Large intestine (tissue), 3 donors: ENCODE data around the gene LEMD2. TPM values are rescaled to one million over a fixed set of nuclear protein-coding genes. Genes with fewer than 3 reads are reported as not detected.
A peak's percentile ranks its signal among the peaks of the same experiment; 100 is the strongest.

Experiments
- DNase-seq, 2 donors: peaks; one replicate each; pipeline versions ENCODE4 v3.0.0 to v3.0.0-alpha.2; 2013
- H3K27ac ChIP-seq: one replicate; pipeline ENCODE4 v1.5.1; 2013; ENCODE audit warnings: low read length
- H3K27me3 ChIP-seq: 2 replicates; pipeline ENCODE4 v1.6.1; 2013; ENCODE audit warnings: low read length; ENCODE audit not compliant: control insufficient read depth, insufficient read depth
- H3K36me3 ChIP-seq: 2 replicates; pipeline ENCODE4 v1.6.1; 2013; ENCODE audit warnings: low read length; ENCODE audit not compliant: control insufficient read depth, insufficient read depth
- H3K4me1 ChIP-seq: one replicate; pipeline ENCODE4 v1.6.1; 2013; ENCODE audit warnings: low read length; ENCODE audit not compliant: control insufficient read depth, insufficient read depth
- H3K4me3 ChIP-seq: one replicate; pipeline ENCODE4 v1.5.1; 2013; ENCODE audit warnings: low read length
- H3K9me3 ChIP-seq: one replicate; pipeline ENCODE4 v1.6.1; 2013; ENCODE audit warnings: mild to moderate bottlenecking, low read depth, low read length, moderate library complexity; ENCODE audit not compliant: control insufficient read depth
- WGBS: methylation state at CpG from one replicate; pipeline ENCODE4 v1.1.5; 2013; ENCODE audit warnings: low lambda C conversion rate; ENCODE audit not compliant: insufficient coverage; 5-methylcytosine and 5-hydroxymethylcytosine counted together
- polyA plus RNA-seq: library from polyadenylated mRNA; unstranded; fragments of 120-200 nt; gene quantifications from one replicate; pipeline ENCODE4 v1.2.1, GENCODE V29; 2013

The LEMD2 gene
- polyA plus RNA-seq, 1 donor = 56.2 TPM

DNA sequence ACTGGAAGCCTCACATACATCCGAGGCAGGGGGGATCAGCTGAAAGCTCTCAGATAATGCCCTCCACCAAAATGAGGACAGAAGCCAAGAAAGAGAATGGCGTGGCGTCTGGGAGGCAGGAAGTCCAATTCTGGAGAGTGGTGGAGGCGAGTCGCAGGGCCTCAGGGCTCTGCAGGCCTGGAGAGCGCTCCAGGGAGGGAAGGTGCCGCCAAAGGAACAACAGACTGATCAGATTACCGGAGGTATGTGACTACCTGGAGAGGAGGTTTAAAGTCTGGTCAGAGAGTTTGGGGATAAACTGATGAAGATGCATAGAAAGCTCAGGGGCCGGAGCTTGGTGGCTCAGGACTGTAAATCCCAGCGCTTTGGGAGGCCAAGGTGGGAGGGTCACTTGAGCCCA lies 31.0 kb downstream of the LEMD2 start:
- H3K27ac ChIP-seq = no peak overlapping the region
- no peak overlapping the region for H3K4me3 ChIP-seq
- peaks cover 16% of the 10 kb centered on the region for H3K4me1 ChIP-seq
- no peaks in the 10 kb centered on the region for H3K27me3 ChIP-seq
- H3K9me3 ChIP-seq = no peaks in the 10 kb centered on the region
- WGBS = 80% methylated on average over 1 of the region's 10 CpGs
- DNase-seq = no peak
- no peaks in the 10 kb centered on the region for H3K36me3 ChIP-seq

DNA sequence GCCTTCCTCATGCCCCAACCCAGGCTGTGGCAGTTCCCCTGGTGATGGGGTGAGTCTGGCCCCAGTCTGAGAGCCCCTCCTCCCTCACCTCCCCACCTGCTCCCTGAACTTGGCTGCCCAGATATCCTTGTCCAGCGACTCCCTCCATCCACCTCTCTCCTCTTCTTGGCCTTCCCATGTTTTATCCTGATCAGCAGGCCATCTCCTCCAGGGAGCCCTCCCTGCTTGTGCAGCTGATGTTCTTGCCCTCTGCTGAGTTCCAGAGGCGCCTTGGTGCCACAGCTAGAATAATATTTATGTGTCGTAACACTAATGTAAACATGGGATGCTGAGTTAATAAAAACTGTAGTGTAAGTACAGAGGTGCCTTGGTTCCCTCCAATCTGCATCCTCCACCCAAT lies 31.8 kb downstream of the LEMD2 start:
- Histone ChIP-seq H3K4me1 (peaks cover 13% of the 10 kb centered on the region), H3K9me3 (no peaks in the 10 kb centered on the region), H3K4me3 (no peak overlapping the region), H3K27ac (no peak overlapping the region), H3K27me3 (no peaks in the 10 kb centered on the region), H3K36me3 (no peaks in the 10 kb centered on the region)
- no CpG with 5 or more reads among the region's 3 CpGs for WGBS
- DNase-seq = no peak

DNA sequence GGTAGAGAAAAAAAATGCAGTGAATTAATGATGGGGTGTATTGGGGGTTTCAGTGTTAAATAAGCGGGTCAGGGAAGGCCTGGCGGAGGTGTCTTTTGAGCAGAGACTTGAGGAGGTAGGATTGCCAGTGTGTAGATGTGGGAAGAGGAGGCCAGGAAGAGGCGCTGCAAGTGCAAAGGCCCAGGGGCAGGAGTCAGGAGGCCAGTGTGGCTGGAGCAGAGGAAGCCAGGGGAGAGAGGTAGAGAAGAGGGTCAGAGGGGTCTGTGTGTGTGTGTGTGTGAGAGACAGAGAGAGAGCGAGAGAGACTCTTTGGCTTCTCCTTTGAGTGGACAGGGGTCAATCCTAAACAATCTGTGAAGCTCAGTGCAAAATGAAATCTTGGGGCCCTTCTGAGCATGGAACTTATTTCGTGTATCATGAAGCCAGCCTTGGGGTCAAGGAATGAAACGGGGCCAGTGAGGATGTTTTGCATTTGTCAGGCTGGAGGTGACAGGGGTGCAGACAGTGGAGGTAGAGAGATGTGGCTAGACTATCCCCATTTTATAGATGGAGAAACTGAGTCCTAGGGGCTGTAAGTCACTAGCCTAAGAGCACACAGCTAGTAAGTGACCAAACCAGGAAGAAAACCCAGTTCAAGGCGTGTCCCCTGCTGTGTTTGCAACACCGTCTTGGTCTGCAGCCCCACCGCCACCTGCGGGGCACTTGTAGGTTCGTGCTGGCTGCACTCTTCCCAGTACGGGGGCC lies 32.5 kb downstream of the LEMD2 start:
- H3K27ac ChIP-seq = no peak overlapping the region

DNA sequence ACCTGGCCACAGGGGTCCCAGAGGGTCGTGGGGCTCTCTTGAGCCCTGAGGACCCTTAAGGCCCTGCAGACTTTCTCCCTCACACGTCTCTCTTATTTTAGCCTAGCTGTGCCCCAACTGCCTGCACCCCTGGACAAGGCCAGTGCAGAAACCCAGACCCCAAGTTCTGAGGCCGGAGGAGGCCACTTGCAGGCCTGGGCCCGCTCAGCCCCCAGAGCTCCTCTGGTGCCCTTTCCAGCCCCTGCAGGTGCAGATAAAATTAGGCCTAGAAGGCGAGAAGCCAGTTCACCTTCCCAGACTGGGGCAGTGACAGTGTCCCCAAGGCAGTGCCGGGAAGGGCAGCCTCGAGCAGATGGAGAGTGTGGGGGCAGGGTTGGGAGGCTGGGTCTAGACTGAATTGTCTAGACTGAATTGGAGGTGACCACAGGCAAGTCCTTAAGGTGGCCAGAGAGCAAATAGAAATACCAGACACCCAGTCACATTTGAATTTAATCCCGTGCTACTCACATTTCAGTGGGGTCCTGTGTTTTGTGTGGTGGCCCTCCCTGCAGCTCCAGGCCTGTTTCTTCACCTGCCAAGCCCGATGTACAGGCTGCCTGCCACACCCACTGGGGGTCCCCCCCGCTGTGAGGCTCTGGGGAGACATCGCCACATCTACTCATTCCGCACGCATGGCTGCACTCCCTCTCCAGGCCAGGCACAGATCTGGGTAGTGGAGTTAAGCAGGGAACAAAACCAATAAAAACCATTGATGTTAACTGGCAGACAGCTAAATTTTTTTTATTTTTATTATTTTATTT lies 33.7 kb downstream of the LEMD2 start:
- no CpG with 5 or more reads among the region's 13 CpGs for WGBS
- Histone ChIP-seq H3K36me3 (no peaks in the 10 kb centered on the region), H3K27me3 (no peaks in the 10 kb centered on the region), H3K4me3 (no peak overlapping the region), H3K4me1 (peaks cover 21% of the 10 kb centered on the region), H3K27ac (no peak overlapping the region), H3K9me3 (no peaks in the 10 kb centered on the region)
- DNase-seq = no peak

More for the DNA sequence above, 32.5 kb downstream of the LEMD2 start:
- Histone ChIP-seq H3K36me3 (no peaks in the 10 kb centered on the region), H3K4me3 (no peak overlapping the region), H3K9me3 (no peaks in the 10 kb centered on the region), H3K27me3 (no peaks in the 10 kb centered on the region), H3K4me1 (peaks cover 12% of the 10 kb centered on the region)
- DNase-seq = no peak
- 100% methylated on average over 1 of the region's 12 CpGs for WGBS

GRCh38 chr6:33754222-33754621 lies 34.7 kb downstream of the LEMD2 start:
- no peaks in the 10 kb centered on the region for H3K36me3 ChIP-seq
- H3K9me3 ChIP-seq = no peaks in the 10 kb centered on the region
- peaks cover 22% of the 10 kb centered on the region for H3K4me1 ChIP-seq
- H3K27me3 ChIP-seq = no peaks in the 10 kb centered on the region
- 40% methylated on average over 2 of the region's 11 CpGs for WGBS
- no peak overlapping the region for H3K4me3 ChIP-seq
- no peak overlapping the region for H3K27ac ChIP-seq
- DNase-seq = no peak

- Histone ChIP-seq H3K36me3 (no peaks in the 10 kb centered on the region), H3K27ac (peak overlapping the region; percentile 72), H3K4me3 (no peak overlapping the region), H3K9me3 (no peaks in the 10 kb centered on the region), H3K27me3 (no peaks in the 10 kb centered on the region), H3K4me1 (peaks cover 22% of the 10 kb centered on the region)
- WGBS = no CpG with 5 or more reads among the region's 1 CpG
- DNase-seq = no peak
These were observed 36.3 kb downstream of the LEMD2 start for GRCh38 chr6:33752646-33753015.

DNA sequence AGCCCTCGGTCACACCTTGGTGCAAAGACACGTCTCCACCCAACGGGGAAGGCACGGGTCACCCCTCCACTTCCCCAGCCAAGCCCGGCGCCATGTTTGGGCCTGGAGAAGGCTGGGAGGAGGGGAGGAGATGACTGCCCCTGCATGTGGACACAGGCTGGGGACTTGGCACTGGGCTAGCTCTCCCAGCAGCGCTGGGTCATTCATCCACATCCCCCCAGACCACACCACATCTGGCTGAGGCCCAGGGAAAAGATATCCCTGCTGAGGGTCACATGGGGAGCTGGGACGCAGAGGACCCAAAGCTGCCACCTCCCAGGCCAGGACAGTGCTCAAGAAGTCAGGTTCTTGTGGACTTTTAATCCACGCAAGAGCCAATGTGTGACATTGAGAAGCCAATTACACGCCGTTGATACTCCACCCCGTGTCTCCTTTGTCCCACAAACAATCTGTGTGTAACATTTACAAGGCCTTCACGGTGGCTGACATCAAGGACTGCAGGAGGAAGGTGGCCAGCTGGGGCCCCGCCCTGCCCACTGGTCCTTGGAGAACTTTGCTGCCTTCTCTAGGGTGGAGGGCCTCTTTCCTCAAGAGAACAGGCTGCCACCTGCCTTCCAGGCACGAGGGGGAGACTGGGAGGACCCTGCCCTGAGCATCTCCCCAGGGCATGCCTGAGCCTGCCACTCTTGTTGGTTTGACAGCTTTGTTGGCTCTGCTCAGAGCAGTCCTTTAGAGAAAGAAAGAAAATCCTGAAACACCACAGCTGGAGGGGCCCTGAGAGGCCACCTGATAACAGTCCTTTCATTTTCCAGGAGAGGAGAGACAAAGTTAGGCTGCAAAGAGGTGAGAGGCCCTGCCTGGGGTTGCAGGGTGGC lies 36.9 kb downstream of the LEMD2 start:
- peak; percentile 70 to 86 for DNase-seq
- H3K27ac ChIP-seq = peak overlapping the region; percentile 72
- peaks cover 24% of the 10 kb centered on the region for H3K4me1 ChIP-seq
- H3K9me3 ChIP-seq = no peaks in the 10 kb centered on the region
- no peak overlapping the region for H3K4me3 ChIP-seq
- H3K36me3 ChIP-seq = no peaks in the 10 kb centered on the region
- no CpG with 5 or more reads among the region's 15 CpGs for WGBS
- no peaks in the 10 kb centered on the region for H3K27me3 ChIP-seq

- 44% methylated on average over 2 of the region's 11 CpGs for WGBS
These were observed 38.5 kb downstream of the LEMD2 start for GRCh38 chr6:33750244-33750991.

DNA sequence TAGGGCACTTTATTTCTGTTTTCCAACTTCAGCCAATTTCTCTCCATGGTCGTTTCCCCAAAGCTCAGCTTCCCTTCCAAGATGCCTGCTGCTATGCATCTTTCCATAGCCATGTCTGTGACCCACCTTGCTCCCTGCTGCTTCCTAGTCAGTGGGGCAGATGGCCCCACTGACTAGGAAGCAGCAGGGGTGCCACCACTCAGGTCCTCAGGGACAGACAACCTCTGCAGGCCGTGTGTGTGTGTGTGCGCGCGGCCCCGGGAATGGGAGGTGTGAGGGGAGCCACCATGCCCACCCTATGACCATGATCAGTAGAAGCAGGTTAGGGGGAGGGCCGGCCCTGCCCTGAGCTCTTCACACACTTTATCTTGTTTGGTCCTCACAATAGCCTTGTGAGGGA lies 39.5 kb downstream of the LEMD2 start:
- H3K4me3 ChIP-seq = no peak overlapping the region
- no peak for DNase-seq
- no peaks in the 10 kb centered on the region for H3K9me3 ChIP-seq
- no peaks in the 10 kb centered on the region for H3K27me3 ChIP-seq
- peaks cover 51% of the 10 kb centered on the region for H3K4me1 ChIP-seq
- H3K27ac ChIP-seq = no peak overlapping the region
- no CpG with 5 or more reads among the region's 7 CpGs for WGBS
- no peaks in the 10 kb centered on the region for H3K36me3 ChIP-seq

More at GRCh38 chr6:33750244-33750991, 38.5 kb downstream of the LEMD2 start:
- H3K9me3 ChIP-seq = no peaks in the 10 kb centered on the region
- no peaks in the 10 kb centered on the region for H3K36me3 ChIP-seq
- no peak for DNase-seq
- peak overlapping the region; percentile 72 for H3K27ac ChIP-seq
- H3K4me3 ChIP-seq = no peak overlapping the region
- peaks cover 40% of the 10 kb centered on the region for H3K4me1 ChIP-seq
- H3K27me3 ChIP-seq = no peaks in the 10 kb centered on the region
